Fibroblast of skin of left quadriceps (primary cell): Measurements from ENCODE around the gene DGLUCY.
"Not testable (repeated sequence)": the region's sequence is repeated elsewhere in the genome, so short reads cannot be mapped to it uniquely, and the experiment has no call there.

ENCODE experiments used
- DNase-seq, 2 experiments: peaks; one replicate each; pipeline ENCODE4 v3.0.0-alpha.2; 2013; ENCODE audit warnings: low read depth in 2 of 2

Gene DGLUCY

GRCh38 chr14:91257328-91258010, 143.6 kb downstream of the DGLUCY start:
- DNase-seq: no peak

DNA sequence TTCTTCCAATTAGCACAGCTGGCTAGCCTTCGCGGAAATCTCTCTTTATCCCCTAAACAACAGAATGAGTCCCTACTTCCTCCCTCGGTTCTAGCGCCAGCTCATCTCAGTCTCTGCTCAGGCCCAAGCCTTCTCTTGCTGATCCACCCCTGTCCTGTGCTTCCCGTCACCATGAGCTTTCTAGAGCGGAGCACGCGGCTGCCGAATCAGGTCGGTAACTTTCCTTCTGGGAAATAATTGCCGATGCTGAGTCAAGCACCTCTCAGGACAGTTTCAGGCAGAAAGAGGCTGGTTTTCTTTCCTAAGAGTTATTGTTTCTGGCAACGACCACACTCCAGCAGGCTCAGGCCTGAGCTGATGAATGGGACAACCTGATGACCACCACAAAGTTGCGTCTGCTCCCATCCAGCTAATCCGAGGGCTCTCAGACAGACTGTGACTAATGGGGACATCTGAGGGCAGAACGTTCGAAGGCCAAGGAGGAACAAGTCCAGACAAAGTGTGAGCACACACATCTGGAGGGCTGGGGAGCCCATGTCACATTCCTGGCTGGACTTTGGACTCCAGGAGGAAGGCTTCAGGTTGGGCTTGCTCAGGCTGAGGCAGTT, 144.2 kb downstream of the DGLUCY start:
- no peak for DNase-seq

GRCh38 chr14:91258876-91259275, 145.0 kb downstream of the DGLUCY start:
- no peak for DNase-seq

DNA sequence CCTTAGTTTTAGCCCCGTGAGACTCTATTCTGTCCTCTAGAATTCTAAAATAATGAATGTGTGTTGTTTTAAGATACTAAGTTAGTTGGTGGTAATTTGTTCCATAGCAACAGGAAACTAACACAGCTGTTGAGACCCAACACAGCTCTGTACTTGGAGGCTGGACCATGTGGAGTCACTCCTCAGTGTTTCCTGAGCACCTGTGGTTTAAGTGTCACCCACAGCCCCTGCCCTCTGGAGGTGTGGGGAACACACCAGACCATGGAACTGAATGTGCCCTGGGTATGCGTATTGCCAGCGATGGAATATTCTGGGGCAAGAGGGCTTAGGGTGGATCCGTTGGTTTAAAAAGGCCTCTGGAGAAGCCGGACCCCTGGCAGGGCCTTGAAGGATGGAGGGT, 147.2 kb downstream of the DGLUCY start:
- no peak for DNase-seq

DNA sequence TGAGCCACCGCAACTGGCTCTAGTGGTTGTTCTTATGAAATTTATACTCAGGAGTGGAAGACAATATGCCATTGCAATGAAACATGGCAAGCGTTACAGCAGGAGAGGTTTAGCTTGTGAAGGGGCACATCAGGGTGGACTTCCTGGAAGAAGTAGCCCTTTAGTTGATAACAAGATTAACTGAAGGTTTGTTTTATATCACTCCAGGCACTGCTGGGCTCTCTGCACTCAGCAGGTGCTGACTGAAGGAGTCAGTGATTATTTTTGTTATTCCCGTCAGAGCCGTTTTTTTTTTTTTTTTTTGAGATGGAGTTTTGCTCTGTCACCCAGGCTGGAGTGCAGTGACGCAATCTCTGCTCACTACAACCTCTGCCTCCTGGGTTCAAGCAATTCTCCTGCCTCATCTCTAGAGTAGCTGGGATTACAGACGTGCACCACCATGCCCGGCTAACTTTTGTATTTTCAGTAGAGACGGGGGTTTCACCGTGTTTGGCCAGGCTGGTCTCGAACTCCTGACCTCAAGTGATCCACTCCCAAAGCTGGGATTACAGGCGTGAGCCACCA, 148.2 kb downstream of the DGLUCY start:
- no peak for DNase-seq

- no peak for DNase-seq
Measured at GRCh38 chr14:91263329-91263728, 149.5 kb downstream of the DGLUCY start.

- no peak for DNase-seq
Measured at GRCh38 chr14:91264151-91265150, 150.6 kb downstream of the DGLUCY start.

DNA sequence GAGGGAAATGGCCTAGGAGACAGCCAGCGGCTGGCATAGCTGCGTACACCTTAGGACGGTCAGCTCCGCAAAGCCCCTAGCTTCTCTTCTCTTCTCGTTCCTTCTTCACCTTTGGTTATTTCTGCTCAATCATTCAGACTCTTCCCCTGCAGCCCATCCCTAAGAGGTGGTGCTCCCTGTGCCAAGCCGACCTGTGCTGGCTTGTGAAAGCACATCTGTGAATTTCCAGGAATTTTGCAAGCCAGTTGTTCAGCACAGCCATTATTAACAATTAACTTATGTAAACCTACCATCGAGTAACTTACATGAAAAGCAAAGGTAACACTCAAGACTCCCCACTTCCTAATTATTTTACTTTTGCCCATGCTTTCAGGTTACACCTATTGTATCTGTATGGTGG, 151.5 kb downstream of the DGLUCY start:
- no peak for DNase-seq

DNA sequence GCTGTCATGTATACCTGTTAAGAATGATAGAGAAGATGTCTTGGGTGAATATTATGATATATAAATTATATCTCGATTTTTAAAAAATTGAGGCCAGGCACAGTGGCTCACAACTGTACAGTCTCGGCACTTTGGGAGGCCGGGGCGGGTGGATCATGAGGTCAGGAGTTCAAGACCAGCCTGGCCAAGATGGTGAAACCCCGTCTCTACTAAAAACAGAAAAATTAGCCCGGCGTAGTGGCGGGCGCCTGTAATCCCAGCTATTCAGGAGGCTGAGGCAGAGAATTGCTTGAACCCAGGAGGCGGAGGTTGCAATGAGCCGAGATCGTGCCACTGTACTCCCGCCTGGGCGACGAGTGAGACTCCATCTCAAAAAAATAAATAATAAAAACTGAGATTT, 152.4 kb downstream of the DGLUCY start:
- not testable (repeated sequence) for DNase-seq

GRCh38 chr14:91267965-91268437, 154.1 kb downstream of the DGLUCY start:
- no peak for DNase-seq

- no peak for DNase-seq
Measured at GRCh38 chr14:91269076-91269991, 155.5 kb downstream of the DGLUCY start.

GRCh38 chr14:91270188-91270587, 156.3 kb downstream of the DGLUCY start:
- no peak for DNase-seq

- DNase-seq: no peak
Measured at GRCh38 chr14:91270619-91271018, 156.7 kb downstream of the DGLUCY start.

DNA sequence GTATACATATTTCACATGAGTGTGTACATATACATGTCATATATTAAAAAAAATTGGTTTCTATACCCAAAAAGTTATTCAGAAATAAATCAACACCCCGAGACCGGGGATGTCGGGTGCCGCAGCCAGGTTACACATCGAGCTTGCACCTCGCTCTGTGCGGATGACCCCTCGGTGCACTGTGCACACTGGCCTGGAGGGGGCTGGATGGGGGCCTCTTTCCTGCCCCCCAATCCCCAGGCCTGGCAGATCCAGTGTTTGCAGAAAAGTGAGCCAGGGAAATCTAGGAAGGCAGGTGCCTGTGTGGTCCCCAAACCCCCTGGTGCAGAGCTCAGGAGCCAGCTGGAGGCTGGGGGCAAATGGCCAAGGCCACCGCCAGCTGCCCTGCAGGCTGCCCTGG, 157.8 kb downstream of the DGLUCY start:
- DNase-seq: no peak

DNA sequence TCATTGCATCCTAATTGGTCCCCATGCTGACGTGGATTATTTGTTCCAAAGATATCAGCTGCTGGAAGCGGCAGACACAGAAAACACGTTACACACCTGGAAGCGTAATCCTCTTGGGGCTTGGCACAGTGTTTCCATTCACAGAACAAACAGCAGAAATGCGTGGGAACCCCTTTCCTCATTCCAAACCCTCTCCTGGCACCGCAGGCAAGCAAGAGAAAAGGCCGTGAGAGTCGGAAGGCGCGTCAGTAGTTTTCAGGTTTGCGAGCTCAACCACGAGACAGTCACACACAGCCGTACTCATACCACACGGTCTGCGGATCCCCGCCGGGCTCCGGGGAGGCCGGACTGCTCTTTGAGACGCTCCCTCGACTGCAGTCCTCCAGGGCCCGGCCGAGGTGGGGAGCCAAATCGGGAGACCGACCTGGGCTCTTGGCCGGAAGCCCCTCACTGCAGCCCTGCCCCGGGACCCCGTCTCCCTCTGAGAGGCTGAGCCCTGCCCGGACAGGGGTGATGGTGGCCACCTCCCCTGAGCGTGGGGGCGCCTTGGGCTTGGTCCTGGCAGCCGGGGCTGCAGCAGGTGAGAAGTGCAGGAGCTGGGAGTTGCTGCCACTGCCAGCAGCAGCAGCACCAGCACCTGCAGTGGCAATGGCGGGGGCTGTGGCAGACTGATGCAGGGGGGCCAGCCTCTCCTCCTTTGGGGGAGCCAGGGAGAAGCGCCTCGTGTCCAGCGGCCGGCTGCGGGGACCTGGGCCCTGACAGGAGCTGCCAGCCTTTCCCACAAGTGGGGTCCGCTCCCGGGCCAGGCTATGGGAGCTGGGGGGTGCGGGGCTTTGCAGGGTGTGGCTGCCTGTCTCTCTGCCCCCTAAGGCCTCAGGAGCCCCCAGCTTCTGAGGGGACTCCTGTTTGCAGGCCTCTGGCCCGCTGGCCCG, 158.7 kb downstream of the DGLUCY start:
- no peak for DNase-seq

DNA sequence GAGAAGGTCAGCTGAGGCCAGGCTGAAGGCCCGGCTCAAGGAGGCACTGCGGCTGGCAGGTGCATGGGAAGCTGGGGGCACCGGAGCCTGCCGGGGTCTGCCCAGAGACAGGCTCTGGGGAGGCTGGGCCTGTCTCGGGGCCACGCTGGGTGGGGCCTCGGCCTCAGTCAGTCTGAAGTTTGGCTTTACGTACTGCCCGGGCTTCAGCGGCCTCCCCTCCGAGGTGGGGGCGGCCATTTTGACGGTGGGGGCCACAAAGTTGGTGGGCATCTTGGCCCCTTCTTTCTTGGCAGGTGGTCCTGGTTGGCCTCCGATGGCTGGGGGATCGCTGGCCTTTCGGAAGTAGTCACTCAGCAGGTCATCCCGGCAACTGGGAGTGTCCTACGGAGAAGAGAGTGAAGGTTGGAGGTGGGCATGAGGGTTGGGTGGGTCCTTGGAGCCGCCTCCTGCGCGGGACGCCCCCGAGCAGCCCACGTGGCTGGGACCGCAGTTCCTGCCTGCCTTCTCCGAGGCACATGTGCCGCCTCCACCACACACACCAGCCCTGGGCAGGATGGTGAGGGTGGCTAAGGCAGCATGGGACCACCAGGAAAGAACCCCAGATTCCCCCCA, 159.5 kb downstream of the DGLUCY start:
- DNase-seq: no peak

DNA sequence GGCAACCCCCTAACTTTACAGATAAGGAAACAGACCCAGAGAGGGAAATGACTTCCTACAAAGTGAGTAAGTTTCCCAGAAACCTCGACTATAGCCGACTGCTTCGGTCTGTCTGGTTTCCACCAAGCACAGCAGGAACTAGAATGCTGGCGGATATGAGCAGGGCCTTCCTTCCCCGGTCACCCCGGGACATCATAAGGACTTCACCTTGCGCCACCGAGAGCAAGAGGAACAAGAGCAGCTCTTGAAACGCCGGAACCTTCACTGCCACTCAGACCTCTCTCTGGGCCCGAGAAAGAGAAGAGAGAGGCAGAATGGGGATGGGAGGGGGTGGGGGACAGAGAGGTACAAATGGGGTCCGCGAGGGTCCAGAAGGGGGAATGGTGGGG, 160.0 kb downstream of the DGLUCY start:
- no peak for DNase-seq

DNA sequence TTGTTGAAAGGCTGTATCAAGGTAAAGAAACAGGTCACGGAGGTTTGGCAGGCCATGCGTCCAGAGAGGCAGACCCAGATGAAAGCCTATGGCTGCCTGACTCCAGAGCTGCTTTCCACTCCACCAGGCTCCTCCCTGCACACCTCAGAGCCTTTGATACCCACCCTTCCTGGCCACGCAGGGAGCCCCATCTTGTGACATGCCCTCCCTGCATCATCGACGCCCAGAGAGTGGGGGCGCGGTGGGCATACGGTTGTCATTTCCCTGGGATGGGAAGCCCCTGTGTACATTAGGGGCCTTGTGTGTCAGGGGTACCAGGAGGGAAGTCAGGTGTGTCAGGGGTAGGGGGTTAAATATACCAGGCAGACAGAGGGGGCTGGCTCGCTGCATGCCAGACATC, 160.9 kb downstream of the DGLUCY start:
- no peak for DNase-seq
